COLO668 (cell line): ENCODE results near the gene SLC6A3.
"Not testable (repeated sequence)": the region's sequence is repeated elsewhere in the genome, so short reads cannot be mapped to it uniquely, and the experiment has no call there.

Source experiments
- DNase-seq: peaks from one replicate; lab custom pipeline; 2025; ENCODE audit not compliant: unreplicated experiment; lab: John Stamatoyannopoulos, UW

SLC6A3 gene

GRCh38 chr5:1465117-1465516, 19.9 kb upstream of the SLC6A3 start:
- DNase-seq, result no peak

DNA sequence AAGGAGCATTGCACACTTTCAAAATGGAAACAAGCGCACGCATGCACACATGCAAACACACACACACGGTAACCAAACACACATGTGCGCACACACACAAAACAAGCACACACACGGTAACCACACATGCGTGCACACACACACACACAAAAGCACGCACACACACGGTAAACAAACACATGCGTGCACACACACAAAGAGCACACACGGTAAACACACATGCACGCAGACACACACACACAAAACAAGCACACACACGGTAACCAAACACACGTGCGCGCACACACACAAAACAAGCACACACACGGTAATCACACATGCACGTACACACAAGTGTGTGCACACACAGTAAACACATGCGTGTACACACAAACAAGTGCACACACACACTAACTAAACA, 19.3 kb upstream of the SLC6A3 start:
- DNase-seq, result no peak

DNA sequence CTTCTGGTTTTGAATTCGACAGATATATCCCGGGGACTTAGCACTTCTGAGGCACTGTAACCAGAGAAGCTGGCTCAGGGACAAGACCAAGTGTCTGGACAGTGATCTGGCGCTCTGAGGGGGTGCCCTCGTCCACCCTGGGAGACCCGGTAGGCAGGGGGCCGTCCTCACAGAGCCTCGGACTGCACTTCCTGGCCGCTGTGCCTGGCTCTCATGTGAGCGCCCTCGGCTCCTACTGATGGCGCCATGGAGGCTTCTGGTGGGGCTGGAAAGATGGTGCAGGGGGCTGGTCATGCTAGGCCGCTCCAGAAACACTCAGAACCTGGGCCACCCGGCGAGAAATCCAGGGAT, 18.8 kb upstream of the SLC6A3 start:
- no peak for DNase-seq

GRCh38 chr5:1463326-1464095, 18.3 kb upstream of the SLC6A3 start:
- DNase-seq, result no peak

DNA sequence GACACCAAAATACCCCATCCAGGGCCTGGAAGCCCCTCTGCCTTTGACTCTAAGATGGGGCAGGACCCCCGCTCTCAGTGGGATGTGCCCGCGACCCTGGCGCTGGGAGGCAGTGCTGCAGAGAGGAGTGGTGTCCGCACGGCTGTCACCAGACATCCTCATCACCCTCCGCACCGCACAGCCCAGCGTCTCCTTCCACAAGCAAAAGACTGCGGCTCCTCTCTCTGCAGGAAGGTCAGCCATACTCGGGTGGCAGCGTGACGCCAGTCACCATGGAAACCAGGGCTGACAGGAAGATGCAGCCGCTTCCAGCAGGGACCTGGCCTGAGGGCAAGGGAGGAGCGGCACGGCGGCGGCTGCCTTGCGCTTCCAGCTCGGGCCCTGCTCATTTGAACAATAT, 17.1 kb upstream of the SLC6A3 start:
- DNase-seq, result no peak

GRCh38 chr5:1461396-1461795, 16.2 kb upstream of the SLC6A3 start:
- DNase-seq, result no peak

GRCh38 chr5:1460054-1460682, 14.9 kb upstream of the SLC6A3 start:
- no peak for DNase-seq

DNA sequence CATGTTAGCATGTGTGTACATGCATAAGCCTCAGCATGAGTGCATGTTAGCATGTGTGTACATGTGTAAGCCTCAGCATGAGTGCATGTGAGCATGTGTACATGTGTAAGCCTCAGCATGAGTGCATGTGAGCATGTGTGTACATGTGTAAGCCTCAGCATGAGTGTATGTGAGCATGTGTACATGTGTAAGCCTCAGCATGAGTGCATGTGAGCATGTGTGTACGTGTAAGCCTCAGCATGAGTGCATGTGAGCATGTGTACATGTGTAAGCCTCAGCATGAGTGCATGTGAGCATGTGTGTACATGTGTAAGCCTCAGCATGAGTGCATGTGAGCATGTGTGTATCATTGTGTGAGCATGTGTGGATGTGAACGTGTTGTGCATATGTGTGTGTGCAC, 14.2 kb upstream of the SLC6A3 start:
- not testable (repeated sequence) for DNase-seq

GRCh38 chr5:1456110-1456881, 11.1 kb upstream of the SLC6A3 start:
- DNase-seq, result not testable (repeated sequence)

DNA sequence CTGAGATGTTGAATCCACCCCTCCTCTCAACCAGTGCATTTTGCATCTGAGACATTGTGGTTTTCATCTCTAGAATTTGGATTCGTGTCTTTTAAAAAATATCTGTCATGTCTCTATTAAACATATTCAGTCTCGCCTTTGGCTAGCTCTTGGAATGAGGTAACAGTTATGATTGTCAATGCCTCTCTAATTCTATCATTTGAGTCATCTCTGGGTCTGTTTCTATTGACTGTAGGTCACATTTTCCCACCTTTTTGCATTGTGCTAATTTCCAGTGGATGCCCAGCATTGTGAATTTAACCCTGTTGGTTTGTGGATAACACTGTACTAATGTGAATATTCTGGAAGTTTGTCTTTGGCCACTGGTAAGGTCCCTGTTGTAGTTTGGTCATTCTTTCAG, 8.4 kb upstream of the SLC6A3 start:
- DNase-seq, result no peak

GRCh38 chr5:1449081-1449630, 3.9 kb upstream of the SLC6A3 start:
- no peak for DNase-seq

DNA sequence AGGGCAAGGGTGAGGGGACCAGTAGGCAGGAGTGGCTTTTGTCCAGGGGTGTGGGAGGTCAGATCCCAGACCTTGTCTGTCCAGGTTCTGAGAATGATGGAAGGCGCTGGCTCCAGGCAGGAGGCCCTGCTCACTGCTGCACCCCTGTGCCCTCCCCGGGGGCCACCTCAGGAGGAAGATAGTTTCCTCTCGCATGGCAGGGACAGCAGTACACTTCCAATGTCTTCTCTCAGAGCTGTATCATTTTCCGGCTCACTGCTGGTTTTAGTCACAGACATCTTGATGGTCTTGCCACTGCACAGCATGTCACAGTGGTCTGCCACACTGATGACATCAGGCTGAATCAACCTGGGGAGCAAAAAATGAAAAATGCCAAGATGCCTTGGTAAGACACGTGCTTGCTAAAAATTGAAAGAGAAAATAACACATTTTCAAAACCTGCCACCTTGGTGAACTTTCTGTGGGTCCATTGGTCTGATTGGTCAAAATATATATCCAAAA, 3.3 kb upstream of the SLC6A3 start:
- no peak for DNase-seq

DNA sequence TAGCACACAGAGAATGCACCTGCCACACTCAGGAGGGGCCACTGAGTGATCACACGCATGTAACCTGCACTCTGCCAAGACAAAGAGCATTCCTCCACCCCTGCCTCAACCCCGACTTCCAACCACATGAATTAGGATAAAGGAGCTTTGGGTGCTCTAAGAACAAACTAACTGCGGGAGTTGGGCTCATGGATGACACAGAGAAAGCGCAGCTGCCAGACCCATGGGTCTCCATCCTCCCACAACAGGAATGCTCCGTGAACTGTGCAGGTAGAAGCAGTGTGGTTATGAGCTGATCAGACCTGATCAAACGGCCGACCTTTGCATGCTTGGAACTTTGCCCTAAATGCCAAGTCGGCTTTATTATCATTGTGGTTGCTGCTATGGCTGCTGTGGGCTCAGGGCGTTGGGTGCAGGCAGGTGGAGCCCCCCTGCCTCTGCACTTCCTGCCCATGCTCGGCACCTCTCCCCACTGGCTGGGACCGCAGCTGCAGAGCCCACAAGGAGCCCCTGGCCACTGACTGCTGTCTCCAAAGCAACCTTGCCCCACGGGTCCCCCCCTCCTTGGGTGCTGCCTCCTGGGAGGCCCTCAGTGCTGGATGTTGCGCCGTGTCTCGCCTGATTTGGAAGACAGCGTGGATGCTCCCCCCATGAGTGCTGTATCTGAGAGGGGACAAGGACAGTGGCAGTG, 2.6 kb upstream of the SLC6A3 start:
- DNase-seq, result no peak

GRCh38 chr5:1446602-1447343, 1.5 kb upstream of the SLC6A3 start:
- DNase-seq, result no peak

DNA sequence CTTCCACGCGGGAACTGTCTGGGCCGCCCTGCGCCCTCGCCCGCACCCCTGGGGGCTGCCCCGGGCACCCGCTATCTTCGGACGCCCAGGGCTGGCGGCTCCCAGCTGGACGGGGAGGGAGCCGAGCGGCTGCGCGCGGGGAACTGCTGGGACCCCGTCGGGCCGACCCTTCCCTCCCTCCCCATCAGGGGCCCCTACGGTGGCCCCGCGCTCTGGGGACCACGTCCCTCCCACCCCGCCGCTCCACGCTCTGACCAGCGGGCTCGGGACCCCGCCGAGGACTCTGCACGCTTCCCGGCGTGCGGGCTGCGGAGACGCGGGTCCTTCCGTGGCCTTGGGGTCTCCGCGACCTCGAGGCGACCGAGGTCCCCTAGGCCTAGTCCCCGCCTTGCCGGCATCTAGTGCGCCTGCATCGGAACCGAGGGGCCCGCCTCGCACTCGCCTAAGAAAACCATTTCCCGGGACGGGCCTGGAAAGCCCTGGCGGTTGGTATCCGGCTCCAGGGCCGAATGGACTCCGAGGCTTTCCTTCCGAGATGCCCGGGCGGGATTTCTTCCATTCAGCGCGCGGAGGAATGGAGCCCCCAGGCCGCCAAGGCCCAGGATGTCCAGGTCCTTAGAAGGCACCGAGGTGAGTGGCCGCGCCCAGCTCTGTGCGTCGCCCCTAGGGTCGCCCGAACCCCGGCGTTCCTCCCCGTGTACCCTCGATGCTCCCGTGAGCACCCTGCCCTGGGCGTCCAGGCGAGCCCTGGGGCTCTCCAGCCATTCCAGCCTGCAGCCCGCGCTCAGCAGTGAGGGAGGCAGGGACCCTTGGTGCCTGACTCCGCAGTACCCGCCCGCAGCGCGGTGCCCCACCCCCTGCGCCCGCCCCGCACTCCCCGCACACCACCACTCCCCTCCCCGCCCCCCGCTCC, 705 bp upstream of the SLC6A3 start:
- DNase-seq, result no peak

DNA sequence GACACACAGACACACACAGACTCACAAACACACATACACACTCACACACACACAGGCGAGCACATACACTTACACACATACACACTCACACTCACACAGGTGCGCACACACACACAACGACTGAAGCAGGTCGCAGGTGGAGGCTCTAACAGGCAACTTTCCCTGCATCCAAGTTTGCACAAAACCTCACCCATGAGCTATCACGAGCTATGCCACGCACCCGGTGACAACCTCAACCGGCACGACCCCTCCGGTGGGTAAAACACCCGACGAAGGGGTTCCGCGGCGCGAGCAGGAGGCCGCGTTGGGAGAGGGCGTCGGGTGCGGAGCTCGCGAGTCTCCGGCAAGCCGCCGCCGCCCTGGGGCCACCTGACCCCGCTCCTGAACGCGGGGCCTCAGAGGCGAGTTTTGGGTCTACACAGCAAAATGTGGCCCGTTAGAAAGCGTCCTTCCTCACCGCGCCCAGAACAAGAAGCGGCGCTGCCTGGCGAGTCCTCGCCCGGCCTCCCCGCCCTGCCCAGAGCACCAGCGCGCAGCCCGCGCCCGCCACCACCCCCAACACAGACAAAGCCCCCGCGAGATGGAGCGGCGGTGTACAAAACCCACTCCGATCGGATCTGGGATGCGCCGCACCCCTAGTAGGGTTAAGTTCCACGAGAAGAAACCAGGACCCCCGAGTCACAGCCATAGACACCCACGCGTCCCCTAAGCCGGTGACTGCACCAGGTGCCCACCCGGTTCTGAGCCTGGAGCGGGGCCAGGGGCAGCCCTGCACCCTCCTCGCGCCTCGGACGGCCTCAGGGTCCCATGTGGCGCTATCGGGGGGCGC, 665 bp downstream of the SLC6A3 start:
- DNase-seq, result no peak

GRCh38 chr5:1443991-1444360, 1.3 kb downstream of the SLC6A3 start:
- peak; percentile 41 for DNase-seq

GRCh38 chr5:1443171-1443570, 2.1 kb downstream of the SLC6A3 start:
- no peak for DNase-seq
